Measurements from ENCODE around the gene PARD3B.

The PARD3B gene

DNA sequence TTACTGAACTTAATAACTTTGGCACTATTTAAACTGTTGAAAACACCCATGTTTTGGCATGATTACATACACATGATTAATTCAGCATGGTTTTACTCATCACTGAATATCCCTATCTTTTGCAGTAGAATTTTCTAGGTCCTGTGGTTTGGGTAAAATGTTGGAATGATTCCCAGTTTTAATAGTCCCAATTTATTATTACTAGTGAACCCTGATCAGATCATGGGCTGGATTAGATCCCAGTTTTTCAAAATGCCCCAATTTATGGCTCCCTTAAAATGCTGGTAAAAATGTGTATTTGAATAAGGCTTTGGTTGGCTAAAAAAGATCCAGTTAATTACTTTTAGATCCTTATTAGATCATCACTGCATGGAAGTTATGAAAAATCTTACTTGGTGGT lies 863.4 kb downstream of the PARD3B start:
- DNase-seq (ENCODE audit: low read depth): no peak

GRCh38 chr2:205409411-205409810 lies 864.1 kb downstream of the PARD3B start:
- DNase-seq (ENCODE audit: low read depth): no peak

- DNase-seq (ENCODE audit: low read depth): no peak
Measured at GRCh38 chr2:205411558-205411957, 866.3 kb downstream of the PARD3B start.

- DNase-seq (ENCODE audit: low read depth): no peak
Measured at GRCh38 chr2:205424326-205424725, 879.1 kb downstream of the PARD3B start.

DNA sequence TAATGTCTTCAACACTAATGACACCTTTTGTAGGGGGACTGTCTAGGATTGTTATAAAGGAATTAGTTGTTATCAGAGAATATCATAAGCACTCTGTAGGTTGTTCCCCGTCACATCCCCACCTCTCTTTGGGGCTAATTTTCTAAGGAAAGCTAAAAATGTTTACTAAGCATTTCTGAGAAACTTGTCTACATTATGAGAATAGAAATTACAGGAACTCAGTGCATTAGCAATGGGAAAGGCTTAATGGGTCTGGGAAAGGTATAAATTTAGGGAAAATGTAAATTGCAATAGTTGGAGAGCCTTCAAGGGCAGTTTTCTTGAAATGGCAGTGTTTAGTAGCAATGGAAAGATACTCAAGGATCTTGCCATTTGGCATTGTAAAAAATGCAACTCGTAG lies 879.8 kb downstream of the PARD3B start:
- DNase-seq (ENCODE audit: low read depth): no peak

- DNase-seq (ENCODE audit: low read depth): no peak
Measured at GRCh38 chr2:205427112-205427511, 881.8 kb downstream of the PARD3B start.

GRCh38 chr2:205428811-205429210 lies 883.5 kb downstream of the PARD3B start:
- no peak for DNase-seq (ENCODE audit: low read depth)

- DNase-seq (ENCODE audit: low read depth): no peak
Measured at GRCh38 chr2:205435970-205436369, 890.7 kb downstream of the PARD3B start.

DNA sequence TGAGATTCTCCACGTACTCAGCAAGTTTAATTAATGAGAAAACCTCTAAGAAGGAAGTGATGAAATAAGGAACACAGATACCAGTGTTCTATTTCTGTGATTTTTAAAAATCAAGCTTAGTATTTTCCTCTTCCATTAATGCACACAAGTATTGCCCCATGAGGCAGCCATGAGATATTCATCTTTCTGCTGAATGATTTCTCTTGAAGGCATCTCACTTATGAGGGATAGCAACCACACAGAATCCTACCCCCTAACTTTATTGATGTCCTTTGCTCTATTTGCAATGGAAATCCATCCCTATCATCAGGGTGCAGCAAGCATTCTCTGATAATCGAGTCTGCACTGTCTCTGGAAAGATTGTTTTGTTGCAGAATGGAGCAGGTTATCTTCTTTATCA lies 893.0 kb downstream of the PARD3B start:
- no peak for DNase-seq (ENCODE audit: low read depth)

DNA sequence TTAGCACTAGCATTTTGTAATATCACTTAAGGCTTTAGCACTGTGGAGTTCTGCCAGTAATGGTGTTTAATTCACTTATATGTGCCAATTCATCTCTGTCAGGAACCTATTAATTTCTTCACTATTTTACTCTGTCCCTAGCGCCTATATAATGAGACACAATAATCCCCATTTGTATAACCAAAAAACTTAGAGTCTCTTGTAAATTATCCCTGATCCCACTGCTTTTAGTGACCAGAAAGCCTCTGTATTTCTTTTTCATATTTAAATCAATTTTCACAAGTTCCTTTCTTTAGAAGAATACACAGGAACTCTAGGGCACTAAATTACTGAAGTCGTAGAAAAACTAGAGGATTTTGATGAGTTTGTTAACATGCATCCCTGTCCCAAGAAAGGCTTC lies 894.3 kb downstream of the PARD3B start:
- no peak for DNase-seq (ENCODE audit: low read depth)

- DNase-seq (ENCODE audit: low read depth): no peak
Measured at GRCh38 chr2:205441524-205441923, 896.2 kb downstream of the PARD3B start.

GRCh38 chr2:205448189-205448588 lies 902.9 kb downstream of the PARD3B start:
- DNase-seq (ENCODE audit: low read depth): no peak

- no peak for DNase-seq (ENCODE audit: low read depth)
Measured at GRCh38 chr2:205451901-205452512, 906.7 kb downstream of the PARD3B start.

DNA sequence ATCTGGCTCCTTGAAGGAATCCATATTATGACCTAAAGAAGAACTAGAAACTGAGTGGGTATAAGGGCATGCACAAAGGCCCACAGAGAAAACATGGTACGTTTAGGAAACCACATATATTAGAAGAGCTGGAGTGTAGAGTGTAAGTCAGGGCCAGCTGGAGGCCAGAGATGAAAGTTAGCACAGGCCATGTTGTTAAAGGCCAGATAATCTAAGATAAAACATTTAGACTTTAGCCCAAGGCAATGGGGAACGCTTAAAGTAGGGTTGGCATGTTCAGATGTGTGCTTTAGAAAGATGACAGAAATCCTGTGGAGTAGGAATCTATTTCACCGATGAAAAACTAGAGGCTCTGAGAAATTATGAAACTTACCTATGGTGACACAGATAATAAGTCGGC lies 907.9 kb downstream of the PARD3B start:
- no peak for DNase-seq (ENCODE audit: low read depth)

- no peak for DNase-seq (ENCODE audit: low read depth)
Measured at GRCh38 chr2:205456682-205457081, 911.4 kb downstream of the PARD3B start.

DNA sequence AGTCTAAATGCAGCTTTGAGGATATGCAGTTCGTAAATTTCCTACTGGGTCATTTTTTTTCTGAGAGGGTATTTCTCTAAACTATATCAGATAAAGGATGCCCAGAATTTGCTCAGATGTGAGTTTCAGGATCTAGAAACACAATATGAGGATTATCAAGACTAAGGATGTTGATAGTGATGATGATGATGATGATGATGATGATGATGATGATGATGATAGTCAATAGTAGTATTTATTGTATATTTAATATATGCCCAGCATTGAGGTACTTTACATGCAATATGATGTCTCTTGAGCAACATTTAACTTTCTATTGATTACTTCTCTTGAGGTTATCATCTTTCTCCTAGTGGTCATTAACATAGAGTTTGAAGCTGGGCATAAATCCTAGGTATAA lies 914.9 kb downstream of the PARD3B start:
- no peak for DNase-seq (ENCODE audit: low read depth)

DNA sequence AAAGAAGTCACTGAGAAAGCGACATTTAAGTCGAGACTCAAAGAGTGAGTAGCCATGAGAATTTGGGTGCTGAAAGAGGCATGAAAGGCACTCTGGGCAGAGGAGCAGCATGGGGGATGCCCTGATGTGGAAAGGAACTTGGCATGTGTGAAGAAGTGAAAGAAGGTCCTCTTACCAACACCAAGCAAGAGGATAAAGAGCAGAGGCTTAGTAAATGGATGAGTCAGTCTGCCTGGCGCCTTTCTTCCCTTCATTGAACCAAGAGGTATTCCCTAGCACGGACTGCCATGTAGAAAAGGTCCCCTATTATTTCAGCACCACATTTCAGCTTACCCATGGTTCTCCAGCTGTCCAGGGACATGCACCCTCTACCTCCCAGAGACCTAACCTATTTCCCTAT lies 915.9 kb downstream of the PARD3B start:
- no peak for DNase-seq (ENCODE audit: low read depth)

DNA sequence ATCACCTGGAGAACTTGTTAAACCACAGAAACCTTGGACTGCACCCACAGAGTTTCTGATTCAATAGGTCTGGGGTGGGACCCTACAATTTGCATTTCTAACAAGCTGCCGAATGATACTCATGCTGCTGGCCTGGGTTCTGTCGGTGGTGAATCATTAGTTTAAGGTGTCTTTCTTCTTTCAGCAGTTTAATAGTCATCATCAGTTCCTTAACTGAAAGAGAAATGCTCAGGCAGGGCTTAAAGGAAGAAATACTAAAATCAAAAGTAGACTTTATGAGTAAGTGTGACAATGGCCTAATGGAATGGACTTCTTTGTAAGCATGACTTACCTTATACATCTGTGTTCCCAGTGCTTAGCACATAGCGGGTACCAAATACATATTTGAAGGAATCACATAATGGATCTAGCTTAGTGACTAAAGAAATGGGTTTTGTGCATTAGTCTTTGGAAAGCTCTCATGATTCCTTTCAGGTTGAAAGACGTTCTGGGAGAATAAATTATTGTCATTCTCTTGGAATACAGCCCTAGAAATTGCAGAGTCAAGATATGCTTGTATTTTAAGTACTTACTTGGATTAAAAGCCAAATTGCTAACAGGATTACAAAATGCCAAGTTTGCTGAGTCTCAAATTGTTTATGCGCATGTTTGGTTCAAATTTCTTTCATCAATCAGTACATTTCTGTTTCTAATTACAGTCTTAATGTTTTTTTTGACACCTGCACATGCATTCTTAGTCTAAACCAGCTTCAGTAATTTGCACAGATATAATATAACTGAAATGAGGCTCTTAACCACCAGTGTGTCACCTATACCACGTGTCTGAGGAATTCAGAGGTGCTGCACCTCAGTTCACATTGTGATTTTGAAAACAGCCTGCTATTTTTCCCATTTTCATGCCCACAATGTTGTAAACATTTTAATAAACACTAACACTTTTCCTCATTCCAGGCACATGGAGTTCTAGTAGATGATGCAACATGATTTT lies 916.7 kb downstream of the PARD3B start:
- DNase-seq (ENCODE audit: low read depth): no peak

GRCh38 chr2:205462681-205463345 lies 917.5 kb downstream of the PARD3B start:
- DNase-seq (ENCODE audit: low read depth): no peak

GRCh38 chr2:205463466-205464025 lies 918.3 kb downstream of the PARD3B start:
- DNase-seq (ENCODE audit: low read depth): no peak

DNA sequence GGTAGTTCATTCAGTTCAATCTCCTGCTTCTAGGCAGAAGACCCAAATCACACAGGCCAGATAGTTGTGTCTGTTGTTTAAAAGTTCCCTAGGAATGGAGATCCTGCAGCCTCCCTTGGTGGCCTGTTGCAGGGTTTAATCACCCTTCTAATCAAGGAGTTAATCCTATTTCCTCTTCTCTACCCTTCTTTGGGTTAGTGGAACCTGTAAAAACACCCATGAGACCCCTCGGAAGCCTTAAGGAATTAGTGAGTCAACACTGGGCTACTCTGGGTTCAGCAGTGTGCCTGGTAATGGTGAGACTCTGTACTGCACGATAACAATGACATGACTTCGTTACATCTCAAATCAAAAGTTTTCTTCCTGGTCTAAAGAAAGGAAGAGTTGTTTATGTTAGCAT lies 919.4 kb downstream of the PARD3B start:
- DNase-seq (ENCODE audit: low read depth): no peak

- DNase-seq (ENCODE audit: low read depth): no peak
Measured at GRCh38 chr2:205465791-205466190, 920.5 kb downstream of the PARD3B start.

DNA sequence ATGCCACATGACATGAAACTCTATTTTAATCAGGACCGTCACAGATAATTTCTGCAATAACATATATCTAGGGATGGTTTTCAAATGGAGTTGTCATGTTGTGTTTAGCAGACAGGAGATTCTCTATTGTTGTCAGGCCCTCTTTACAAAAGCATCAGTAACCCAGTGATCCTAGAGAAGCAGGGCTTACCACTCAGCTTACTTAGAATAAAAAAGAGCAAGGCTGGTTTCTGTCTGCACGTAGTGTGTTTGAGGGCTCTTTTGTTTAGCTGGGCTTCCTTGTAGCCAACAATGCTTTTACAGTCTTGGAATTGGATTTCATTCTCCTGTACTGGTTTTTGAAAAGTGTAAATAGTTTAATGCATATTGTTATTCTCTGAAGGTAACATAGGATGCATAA lies 926.5 kb downstream of the PARD3B start:
- DNase-seq (ENCODE audit: low read depth): no peak
